ENCODE results near the gene CA14.
"Not testable (repeated sequence)": the region's sequence is repeated elsewhere in the genome, so short reads cannot be mapped to it uniquely, and the experiment has no call there.

CA14 gene

DNA sequence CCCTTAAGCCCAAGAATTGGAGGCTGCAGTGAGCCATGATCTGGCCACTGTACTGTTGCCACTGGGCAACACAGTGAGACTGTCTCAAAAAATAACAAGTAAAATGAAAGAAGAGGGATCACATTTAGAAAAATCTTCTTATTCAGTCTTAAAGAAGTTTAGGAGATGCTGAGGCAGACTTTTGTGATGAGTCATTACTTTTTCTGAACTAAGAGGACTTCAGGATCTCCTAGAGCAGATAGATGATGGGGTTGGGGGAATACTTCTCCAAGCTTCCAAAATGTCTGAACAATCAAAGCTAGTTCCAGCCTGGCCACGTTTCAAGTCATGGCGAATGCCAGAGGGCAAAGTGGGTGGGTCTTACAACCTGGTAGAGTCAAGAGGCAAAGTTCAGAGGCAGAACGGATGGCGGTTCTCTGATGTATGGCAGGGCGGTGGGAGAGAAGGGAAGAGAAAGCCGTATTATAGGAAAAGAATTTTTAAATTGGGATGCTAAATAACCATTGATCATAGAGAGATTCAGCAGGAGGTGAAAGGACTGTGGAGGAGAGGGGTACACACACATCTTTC is 22.6 kb downstream of the CA14 start:
- DNase-seq (ENCODE audit: low read depth): no peak

GRCh38 chr1:150281221-150281757 is 23.7 kb downstream of the CA14 start:
- no peak for DNase-seq (ENCODE audit: low read depth)

GRCh38 chr1:150281758-150282557 is 24.4 kb downstream of the CA14 start, which contains the start of gene CIART:
Gene CIART (plus strand): TSS chr1:150282554. CDS start chr1:150283268, 714 bp downstream.
- DNase-seq (ENCODE audit: low read depth): no peak

GRCh38 chr1:150282558-150282958 is 25.0 kb downstream of the CA14 start:
- DNase-seq (ENCODE audit: low read depth): no peak

DNA sequence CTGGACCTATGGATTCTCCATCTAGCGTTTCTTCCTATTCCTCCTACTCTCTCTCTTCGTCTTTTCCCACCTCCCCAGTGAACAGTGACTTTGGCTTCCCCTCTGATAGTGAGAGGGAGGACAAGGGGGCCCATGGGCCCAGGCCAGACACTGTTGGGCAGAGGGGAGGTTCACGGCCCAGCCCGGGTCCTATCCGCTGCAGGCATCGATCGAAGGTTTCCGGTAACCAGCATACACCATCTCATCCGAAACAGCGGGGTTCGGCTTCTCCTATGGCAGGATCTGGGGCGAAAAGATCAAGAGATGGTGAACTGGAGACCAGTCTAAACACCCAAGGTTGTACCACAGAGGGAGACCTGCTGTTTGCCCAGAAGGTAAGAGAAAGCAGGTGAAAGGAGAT is 25.7 kb downstream of the CA14 start:
- DNase-seq (ENCODE audit: low read depth): no peak

DNA sequence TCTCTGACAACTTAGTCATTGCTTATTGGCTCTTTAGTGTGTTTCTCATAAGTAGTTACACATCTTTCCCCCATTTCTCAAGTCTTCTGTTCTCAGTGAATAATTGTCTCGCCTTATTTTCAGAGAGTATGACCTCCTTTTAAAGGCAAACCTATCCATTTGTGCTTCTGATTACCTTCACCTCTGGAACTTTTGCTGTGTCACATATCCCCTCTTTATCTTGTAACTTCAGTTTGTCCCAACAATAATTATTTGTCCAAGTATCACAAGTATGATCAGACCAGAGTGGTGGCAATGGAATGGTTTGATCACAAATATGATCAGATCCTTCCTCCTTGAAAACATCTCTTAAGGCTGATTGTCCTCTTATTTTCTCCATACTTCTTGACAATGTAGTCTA is 30.8 kb downstream of the CA14 start:
- DNase-seq (ENCODE audit: low read depth): no peak

DNA sequence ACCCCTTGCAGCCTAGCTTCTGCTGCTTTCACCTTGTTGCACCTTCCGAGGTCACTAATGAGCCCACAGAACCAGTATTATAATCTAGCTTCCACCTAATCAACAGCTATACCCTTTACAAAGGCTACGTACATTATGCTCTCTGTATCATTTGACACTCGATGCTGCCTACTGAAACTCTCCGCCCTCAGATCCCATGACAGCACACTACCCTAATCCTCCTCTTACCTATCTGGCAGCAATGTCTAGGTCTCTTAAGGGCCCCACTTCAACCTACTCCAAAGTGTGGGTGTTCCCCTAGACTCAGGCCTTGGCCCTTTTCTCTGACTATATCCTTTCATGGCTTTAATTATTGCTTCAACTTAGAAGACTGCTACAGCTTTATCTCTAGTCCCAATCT is 31.2 kb downstream of the CA14 start:
- no peak for DNase-seq (ENCODE audit: low read depth)

GRCh38 chr1:150293433-150294253 is 36.1 kb downstream of the CA14 start, which contains the start of gene MRPS21:
Gene MRPS21 (plus strand): TSS chr1:150293861. CDS start chr1:150294367, 506 bp downstream.
- DNase-seq (ENCODE audit: low read depth): peak; percentile 72

DNA sequence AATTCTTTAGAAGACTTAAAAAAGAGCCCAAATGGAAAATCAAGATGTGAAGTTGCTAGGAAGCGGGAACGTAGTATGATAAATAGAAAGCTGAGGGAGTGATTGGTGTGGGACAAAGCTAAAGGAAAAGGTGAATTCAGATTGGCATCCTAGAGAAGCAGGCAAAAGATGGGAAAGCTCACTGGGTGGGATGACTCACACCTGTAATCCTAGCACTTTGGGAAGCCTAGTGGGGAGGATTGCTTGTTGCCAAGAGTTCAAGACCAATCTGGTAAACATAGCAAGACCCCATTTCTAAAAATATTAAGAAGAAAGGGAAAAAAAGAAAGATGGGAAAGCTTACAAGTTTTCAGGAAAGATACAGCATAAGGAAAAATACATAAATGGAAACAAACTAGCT is 37.9 kb downstream of the CA14 start:
- no peak for DNase-seq (ENCODE audit: low read depth)

DNA sequence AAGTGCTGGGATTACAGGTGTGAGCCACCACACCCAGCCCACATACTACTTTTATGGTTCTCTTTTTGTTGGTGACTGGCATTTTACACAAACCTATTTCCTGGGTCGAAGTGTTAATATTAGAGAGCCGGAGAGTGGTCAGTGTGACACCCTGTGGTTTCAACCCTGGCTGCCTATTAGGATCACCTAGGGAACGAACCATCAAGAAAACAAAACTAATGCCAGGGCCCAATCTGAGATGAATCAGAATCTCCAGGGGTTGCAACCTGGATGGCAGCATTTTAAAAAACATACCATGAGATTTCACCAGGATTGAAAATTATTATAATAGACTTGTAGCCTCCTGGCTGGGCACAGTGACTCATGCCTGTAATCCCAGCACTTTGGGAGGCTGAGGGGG is 42.1 kb downstream of the CA14 start:
- DNase-seq (ENCODE audit: low read depth): no peak

GRCh38 chr1:150302338-150302737 is 44.8 kb downstream of the CA14 start:
- DNase-seq (ENCODE audit: low read depth): no peak

GRCh38 chr1:150302902-150303301 is 45.3 kb downstream of the CA14 start:
- DNase-seq (ENCODE audit: low read depth): no peak

- DNase-seq (ENCODE audit: low read depth): not testable (repeated sequence)
Measured at GRCh38 chr1:150308585-150308984, 51.0 kb downstream of the CA14 start.

- DNase-seq (ENCODE audit: low read depth): no peak
Measured at GRCh38 chr1:150309758-150310508, 52.4 kb downstream of the CA14 start.

DNA sequence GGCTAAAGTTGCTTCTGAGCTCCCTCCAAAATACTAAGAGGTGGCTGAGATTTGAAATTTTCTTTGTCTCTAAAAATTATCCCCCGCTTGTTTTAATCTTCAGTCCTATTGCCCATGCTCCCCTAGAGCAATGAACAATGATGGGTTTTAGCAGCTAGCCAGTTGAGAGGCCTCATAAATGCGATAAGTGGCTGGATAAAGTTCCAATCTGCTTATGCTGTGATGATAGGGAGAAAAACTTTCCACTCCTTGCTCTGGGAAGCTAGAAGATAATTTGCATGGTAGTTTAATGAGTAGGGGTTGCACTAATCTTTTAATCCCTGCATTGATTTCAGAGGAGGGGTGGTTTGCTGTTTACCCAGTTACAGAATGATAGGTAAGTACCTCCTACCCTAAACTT is 54.2 kb downstream of the CA14 start:
- no peak for DNase-seq (ENCODE audit: low read depth)

Data from stimulated activated CD8-positive, alpha-beta memory T cell treated with anti-CD3 and anti-CD28 coated beads, Interleukin-15, amount 100 ng/mL, for 24 hours (primary cell).